HG02798 (cell line): Measurements from ENCODE around the gene LIG1.
"Not testable (repeated sequence)": the region's sequence is repeated elsewhere in the genome, so short reads cannot be mapped to it uniquely, and the experiment has no call there.

Experiments
- ATAC-seq: cut with Tn5 transposase; IDR thresholded peaks from one replicate; pipeline ENCODE4 v1.9.1; 2021; ENCODE audit warnings: mild to moderate bottlenecking; ENCODE audit not compliant: unreplicated experiment, poor library complexity

LIG1 gene

DNA sequence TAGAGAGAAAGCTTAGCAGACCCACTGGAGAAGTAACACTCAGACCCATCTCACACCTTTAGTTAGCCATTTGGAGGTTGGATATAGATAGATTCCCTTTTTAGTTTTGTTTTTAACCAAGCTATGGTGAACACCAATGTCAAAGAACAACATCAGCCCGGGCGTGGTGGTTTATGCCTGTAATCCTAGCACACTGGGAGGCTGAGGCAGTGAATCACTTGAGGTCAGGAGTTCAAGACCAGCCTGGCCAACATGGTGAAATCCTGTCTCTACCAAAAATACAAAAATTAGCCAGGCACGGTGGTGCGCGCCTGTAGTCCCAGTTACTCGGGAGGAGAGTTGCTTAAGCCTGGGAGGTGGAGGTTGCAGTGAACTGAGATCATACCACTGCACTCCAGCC lies 81.2 kb downstream of the LIG1 start:
- not testable (repeated sequence) for ATAC-seq

- no peak for ATAC-seq
Measured at GRCh38 chr19:48085904-48086864, 84.0 kb downstream of the LIG1 start.

GRCh38 chr19:48085076-48085475 lies 85.1 kb downstream of the LIG1 start:
- ATAC-seq: no peak

- no peak for ATAC-seq
Measured at GRCh38 chr19:48081106-48081505, 89.0 kb downstream of the LIG1 start.

DNA sequence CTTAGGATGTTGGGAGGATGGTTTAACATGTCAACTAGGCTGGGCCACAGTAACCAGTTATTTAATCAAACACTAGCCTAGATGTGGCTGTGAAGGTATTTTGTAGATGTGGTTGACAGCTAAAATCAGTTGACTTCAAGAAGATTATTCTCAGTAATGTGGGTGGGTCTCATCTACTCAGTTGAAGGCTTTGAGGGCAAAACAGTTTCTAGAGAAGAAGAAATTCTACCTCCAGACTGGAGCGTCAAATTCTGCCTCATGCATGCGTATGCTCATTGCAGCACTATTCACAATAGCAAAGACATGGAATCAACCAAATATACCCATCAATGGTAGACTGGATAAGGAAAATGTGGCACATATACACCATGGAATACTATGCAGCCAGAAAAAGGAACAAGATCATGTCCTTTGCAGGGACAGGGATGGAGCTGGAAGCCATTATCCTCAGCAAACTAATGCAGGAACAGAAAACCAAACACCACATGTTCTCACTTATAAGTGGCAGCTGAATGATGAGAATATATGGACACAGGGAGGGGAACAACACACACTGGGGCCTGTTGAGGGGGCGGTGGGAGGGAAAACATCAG lies 99.9 kb downstream of the LIG1 start:
- ATAC-seq: not testable (repeated sequence)

DNA sequence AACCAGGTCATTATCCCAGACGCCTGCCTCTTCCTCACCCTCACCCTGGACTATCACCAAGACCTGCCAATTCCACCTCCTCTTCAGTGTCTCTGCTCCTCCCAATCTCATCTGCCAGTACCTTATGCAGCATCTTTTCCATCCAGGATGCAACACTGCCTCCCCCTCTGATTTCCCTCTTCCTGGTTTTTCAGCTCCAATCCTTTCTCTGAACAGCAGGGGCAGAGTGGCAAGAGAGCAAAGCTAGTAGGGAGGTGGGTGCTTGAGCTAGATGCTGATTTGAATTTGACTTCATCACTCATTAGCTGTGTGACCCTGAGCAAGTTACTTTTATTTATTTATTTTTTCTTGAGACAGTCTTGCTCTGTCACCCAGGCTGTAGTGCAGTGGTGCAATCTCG lies 100.7 kb downstream of the LIG1 start:
- no peak for ATAC-seq
